Activated naive CD4-positive, alpha-beta T cell treated with anti-CD3 and anti-CD28 coated beads, Interleukin-2, amount 50 U/mL, for 72 hours (primary cell): ENCODE measurements around the gene GNPTG. TPM values are rescaled to one million over a fixed set of nuclear protein-coding genes. Genes with fewer than 3 reads are reported as not detected.

Source experiments
- ATAC-seq, 2 donors: fragments of 150-1000 bp; cut with Tn5 transposase; 2 replicates each; pipeline ENCODE4 v1.10.0; 2021; ENCODE audit warnings: mild to moderate bottlenecking in 2 of 2, moderate library complexity in 2 of 2
- DNase-seq, 2 donors: peaks; one replicate each; pipeline ENCODE4 v3.0.0; 2021 to 2022; ENCODE audit warnings: low spot score in 2 of 2
- H3K27ac Mint-ChIP-seq, 2 donors: one replicate each; pipeline ENCODE4 v1.8.0; 2022; ENCODE audit warnings: mild to moderate bottlenecking in 2 of 2, mixed read lengths in 2 of 2
- H3K36me3 Mint-ChIP-seq, 2 donors: one replicate each; pipeline ENCODE4 v1.8.0; 2022; ENCODE audit warnings: mixed read lengths in 2 of 2
- H3K9me3 Mint-ChIP-seq, 2 donors: one replicate each; pipeline ENCODE4 v1.8.0; 2022; ENCODE audit warnings: mixed read lengths in 2 of 2
- total RNA-seq, 2 donors: library from RNA; stranded (reverse); gene quantifications; one replicate each; pipeline ENCODE4 v1.2.3, GENCODE V29; 2022

Gene GNPTG
- total RNA-seq, 2 donors from 2014 or later = 21.7 to 25.4 TPM

DNA sequence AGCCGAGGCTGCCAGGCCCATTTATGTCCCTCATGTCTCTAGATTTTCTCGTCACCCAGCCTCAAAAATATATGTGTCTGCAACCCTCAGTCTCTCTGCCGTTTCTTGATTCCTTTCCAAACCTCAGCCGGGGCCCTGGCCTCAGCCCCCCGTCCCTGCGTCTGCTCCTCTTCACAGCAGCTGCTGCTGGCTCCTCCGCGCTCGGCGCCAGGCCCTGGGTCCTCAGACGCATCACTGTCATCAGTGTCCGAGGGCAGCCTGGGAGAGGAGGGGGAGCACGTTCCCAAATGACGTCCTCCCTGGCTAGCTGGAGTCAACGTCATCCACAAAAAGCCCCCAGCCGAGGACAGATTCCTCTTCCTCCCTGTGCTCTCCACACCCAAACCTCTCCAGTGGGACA is 2.4 kb upstream of the GNPTG start:
- Mint-ChIP-seq H3K27ac (peak overlapping the region in 1 of 2 donors; percentile 85), H3K36me3 (no peaks in the 10 kb centered on the region), H3K9me3 (no peaks in the 10 kb centered on the region)
- DNase-seq = no peak
- ATAC-seq = no peak

DNA sequence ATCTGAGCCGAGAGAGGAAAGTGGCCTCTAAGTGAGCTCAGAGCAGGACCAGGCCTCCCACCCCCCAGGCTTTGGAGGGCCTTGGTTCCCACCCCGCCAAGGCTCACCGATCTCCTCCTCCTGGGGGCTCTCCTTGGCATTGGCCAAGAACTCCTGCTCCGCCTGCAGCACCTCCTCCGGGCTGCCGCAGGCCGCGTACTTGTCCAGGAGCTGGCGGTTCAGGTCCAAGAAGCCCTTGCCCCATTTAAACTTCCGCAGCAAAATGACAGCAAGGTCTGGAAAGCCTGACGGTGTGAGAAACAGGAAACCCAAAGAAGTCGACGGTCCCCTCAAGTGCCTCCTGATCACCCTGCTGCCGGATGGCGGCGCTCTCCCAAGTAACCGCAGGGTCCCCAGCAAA is 1.8 kb upstream of the GNPTG start:
- ATAC-seq = no peak
- DNase-seq = no peak
- Mint-ChIP-seq H3K36me3 (no peaks in the 10 kb centered on the region), H3K27ac (peak overlapping the region; percentile 85 to 93), H3K9me3 (no peaks in the 10 kb centered on the region)

DNA sequence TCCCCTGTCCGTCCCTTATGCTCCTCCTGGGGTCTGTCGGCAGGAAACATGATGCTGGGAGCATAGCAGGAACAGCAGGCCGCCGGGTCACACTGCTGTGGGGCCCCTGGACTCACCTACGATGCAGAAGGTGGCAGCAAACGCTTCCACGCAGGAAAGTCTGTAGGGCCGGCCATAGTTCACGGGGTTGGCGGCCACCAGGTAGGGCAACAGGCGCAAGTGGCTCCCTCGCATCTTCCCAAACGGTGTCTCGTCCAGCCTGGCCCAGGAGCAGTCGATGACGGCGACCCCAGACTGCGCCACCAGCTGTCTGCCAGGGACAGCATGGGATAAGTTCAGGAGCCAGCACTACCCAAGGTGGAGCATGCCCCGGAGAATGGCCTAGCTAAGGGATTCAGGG is 1.0 kb upstream of the GNPTG start:
- ATAC-seq = no peak
- Mint-ChIP-seq H3K9me3 (no peaks in the 10 kb centered on the region), H3K27ac (peak overlapping the region; percentile 85 to 93), H3K36me3 (no peaks in the 10 kb centered on the region)
- no peak for DNase-seq

DNA sequence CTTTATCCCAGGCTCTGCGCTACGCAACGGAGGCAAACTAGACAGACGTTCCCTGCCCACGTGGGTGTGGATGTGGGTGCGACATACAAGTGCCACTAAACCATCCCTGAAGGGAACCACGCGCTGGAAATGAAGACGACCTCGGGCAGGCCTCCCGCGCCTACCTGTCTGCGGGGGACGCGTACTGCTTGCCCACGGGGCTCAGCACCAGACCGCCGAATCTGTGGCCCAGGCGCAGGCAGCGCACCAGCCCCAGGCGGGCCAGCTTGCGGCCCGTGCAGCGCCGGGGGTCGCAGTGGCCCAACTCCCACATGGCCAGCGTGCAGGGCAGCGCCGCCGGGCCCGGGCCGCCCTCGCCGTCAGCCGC is 533 bp upstream of the GNPTG start:
- Mint-ChIP-seq H3K9me3 (no peaks in the 10 kb centered on the region), H3K27ac (peak overlapping the region; percentile 85 to 93), H3K36me3 (no peaks in the 10 kb centered on the region)
- ATAC-seq (peak; percentile 23 to 27), DNase-seq (no peak)

DNA sequence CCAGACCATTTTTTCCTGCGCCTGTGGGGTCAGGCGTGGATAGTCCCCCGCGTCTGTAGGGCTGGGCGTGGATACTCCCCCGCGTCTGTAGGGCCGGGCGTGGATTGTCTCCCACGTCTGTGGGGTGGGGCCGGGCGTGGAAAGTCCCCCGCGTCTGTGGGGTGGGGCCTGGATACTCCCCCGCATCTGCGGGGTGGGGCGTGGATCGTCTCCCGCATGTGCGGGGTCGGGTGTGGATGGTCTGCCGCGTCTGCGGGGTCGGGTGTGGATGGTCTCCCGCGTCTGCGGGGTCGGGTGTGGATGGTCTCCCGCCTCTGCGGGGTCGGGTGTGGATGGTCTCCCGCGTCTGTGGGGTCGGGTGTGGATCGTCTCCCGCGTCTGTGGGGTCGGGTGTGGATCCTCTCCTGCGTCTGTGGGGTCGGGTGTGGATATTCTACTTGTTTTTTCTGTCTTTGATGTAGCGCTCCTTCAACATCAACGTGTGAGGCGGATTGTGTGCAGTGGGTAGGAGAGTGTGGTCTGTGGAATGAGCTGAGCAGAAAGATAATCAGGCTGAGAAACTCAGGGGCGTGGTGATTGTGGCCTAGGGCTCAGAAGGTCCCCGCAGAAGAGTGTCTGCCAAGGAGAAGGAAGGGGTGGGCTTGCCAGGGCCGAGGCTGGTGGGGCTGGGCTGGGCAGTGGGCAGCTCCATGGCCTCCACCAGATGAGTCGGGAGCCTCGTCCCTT is 3.2 kb downstream of the GNPTG start:
- Mint-ChIP-seq H3K36me3 (no peaks in the 10 kb centered on the region), H3K9me3 (no peaks in the 10 kb centered on the region), H3K27ac (peak overlapping the region; percentile 67 to 81)
- ATAC-seq (no peak), DNase-seq (no peak)

DNA sequence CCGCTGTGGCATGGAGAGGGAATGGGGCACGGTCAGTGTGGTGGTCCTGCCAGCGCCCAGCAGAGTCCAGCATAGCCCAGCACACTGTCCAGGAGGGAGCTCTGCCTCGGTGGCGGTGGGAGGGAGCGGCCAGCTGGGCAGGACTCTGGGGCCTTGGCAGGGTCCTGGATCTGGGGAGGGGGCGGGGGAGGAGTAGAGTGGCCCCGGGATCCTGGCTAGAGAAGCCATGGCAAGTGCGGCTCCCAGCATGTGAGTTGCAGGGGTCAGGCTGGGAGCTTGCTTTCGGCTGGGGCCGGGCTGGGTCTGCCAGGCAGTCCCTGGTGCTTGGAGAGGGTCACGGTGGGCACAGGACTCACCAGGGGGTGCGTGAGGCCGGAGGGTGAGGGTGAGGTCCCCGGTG is 3.9 kb downstream of the GNPTG start:
- no peaks in the 10 kb centered on the region for H3K36me3 Mint-ChIP-seq
- H3K27ac Mint-ChIP-seq = peak overlapping the region; percentile 67 to 81
- DNase-seq (no peak), ATAC-seq (no peak)
- H3K9me3 Mint-ChIP-seq = no peaks in the 10 kb centered on the region

DNA sequence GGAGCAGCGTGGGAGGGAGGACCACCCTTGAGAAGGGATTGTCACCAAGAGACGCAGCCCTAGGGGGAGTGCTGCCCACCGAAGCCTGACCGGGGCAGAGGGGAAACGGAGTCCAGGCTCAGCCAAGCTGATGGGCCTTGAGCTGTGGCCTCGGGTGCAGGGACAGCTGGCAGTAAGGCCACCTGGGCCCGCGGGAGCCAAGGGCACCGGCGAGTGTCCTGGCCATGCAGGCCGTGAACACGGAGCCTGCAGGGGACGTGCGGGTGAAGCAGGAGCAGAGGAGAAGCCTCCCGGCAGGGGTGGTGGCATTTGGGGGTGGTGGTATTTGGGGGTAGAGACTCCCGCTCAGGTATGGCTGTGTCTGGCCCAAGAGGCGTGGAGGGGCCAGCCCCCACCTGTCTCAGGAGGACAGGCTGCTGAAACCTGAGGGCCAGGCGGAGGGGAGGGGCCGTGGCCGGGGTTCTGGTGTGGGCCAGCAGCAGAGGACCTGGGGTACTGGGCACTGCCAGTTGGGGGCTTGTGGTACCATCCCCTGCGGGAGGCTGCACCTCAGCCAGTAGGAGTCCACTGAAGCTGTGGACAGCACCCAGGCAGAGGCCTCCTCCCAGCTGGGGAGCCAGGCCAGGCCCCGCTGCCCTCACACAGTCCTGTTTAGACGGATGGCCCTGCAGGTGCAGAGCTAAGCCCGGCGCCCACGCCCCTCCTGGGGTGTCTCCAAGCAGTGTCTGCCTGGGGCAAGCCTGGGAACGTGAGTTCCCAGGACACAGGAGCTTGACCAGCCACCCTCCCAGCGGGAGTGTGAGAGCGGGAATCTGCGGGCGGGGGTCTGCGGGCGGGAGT is 4.5 kb downstream of the GNPTG start:
- no peaks in the 10 kb centered on the region for H3K36me3 Mint-ChIP-seq
- ATAC-seq = no peak
- DNase-seq = no peak
- H3K9me3 Mint-ChIP-seq = no peaks in the 10 kb centered on the region
- peak overlapping the region; percentile 44 to 67 for H3K27ac Mint-ChIP-seq

DNA sequence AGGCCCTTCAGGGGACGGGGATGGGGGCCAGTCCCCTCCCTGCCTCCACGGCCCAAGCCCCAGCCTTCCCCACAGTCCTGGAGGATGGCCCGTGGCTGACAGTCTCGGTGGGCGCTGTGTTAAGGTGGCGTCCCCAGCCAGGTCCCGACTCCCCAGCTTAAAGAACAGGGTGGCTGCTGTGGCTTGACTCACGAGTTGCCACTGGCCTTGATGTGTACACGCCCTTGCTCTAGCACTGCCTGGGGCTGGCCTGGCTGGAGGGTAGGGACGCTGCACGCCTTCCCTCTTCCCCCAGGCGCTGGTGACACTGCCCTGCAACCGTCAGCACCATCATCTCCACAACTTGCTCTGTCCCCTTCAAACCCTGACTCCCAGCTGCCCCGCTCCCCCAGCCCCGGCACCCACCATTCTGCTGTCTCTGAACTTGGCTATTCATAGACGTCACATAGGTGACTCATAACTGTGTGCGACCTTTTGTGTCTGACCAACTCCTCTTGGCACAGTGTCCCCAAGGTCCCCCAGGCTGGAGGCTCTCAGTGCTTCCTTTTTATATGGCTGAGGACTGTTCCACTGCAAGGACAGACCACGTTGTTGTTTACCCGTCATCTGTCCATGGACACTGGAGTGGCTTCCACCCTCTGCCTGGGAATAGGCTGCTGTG is 6.3 kb downstream of the GNPTG start:
- no peak overlapping the region for H3K27ac Mint-ChIP-seq

DNA sequence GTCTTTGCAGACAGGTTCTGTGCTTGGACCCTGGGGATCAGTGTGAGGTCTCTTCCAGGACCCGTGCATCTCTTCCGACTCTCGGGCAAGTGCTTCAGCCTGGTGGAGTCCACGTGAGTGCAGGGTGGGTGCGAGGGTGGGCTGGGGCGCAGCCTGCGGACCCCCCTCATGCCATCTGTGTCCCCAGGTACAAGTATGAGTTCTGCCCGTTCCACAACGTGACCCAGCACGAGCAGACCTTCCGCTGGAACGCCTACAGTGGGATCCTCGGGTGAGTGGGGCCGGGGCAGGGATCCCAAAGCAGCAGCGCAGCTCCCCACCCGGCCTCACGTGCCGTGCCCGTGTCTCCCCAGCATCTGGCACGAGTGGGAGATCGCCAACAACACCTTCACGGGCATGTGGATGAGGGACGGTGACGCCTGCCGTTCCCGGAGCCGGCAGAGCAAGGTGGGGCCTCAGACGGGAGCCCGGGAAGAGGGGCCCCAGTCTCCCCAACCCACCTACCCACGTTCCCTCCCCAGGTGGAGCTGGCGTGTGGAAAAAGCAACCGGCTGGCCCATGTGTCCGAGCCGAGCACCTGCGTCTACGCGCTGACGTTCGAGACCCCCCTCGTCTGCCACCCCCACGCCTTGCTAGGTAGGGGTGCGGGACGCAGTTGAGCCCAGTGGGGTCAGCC is 10.1 kb downstream of the GNPTG start:
- Mint-ChIP-seq H3K9me3 (no peaks in the 10 kb centered on the region), H3K36me3 (peaks cover 0 to 4% of the 10 kb centered on the region in 2 donors), H3K27ac (no peak overlapping the region)
- no peak for ATAC-seq
- DNase-seq = no peak

More for the DNA sequence above, 6.3 kb downstream of the GNPTG start:
- no peaks in the 10 kb centered on the region for H3K36me3 Mint-ChIP-seq
- no peaks in the 10 kb centered on the region for H3K9me3 Mint-ChIP-seq
- ATAC-seq (peak; percentile 17 to 77), DNase-seq (no peak)

DNA sequence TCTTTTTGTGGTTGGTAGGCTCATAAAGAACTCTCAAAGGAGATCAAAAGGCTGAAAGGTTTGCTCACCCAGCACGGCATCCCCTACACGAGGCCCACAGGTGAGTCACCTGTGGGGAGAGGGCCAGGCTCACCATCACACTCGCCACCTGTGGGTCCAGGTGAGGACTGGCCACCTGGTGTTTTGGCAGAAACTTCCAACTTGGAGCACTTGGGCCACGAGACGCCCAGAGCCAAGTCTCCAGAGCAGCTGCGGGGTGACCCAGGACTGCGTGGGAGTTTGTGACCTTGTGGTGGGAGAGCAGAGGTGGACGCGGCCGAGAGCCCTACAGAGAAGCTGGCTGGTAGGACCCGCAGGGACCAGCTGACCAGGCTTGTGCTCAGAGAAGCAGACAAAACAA is 11.1 kb downstream of the GNPTG start:
- ATAC-seq = no peak
- no peaks in the 10 kb centered on the region for H3K9me3 Mint-ChIP-seq

DNA sequence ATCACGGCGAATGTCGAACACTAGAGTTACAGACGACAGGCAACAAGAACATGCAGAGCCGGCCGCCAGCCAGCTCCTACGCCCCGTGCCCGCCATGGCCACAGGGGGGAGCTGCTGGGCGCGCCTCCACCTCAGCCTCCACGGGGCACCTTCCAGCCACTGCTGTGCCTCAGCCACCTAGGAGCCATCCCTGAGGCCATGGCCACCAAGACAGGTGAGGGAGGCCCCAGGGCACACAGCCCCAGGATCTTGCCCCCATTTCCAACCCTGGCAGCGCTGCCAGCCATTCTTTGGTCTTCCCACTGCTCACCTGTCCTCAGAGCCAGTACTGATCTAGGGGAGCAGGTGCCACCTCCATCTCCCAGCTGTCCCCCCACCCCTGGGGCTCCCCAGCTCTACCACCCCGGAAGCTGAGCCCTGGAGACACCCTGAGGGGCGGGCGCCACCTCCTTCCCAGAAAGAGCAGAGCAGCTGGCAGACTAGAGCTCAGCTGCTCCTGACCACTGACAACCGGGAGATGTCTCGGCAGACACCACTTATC is 11.8 kb downstream of the GNPTG start:
- DNase-seq (peak; percentile 75 to 84), ATAC-seq (peak; percentile 91 to 92)
- peaks cover 0 to 4% of the 10 kb centered on the region in 2 donors for H3K36me3 Mint-ChIP-seq
- no peak overlapping the region for H3K27ac Mint-ChIP-seq
- H3K9me3 Mint-ChIP-seq = no peaks in the 10 kb centered on the region

More for the DNA sequence above, 11.1 kb downstream of the GNPTG start:
- DNase-seq = no peak
- Mint-ChIP-seq H3K27ac (no peak overlapping the region), H3K36me3 (peaks cover 0 to 4% of the 10 kb centered on the region in 2 donors)

DNA sequence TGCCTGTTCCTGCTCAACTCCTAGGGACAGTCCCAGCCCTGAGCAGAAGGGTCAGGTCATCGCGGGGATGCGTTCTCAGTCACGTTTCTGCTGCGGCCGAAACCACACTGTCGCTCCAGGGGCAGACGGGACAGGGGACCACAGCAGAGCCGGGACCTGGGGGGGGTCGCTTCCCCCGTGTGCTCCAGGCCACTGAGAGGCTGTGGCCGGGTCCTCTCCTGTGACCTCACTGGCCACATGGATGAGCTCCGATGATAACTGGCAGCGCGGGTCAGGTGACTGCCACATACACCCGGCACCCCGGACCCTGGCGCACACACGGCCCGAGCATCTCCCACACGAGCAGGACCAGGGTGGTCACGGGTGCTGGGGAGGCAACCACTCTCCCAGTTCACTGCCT is 12.8 kb downstream of the GNPTG start:
- H3K36me3 Mint-ChIP-seq = peaks cover 0 to 4% of the 10 kb centered on the region in 2 donors
- ATAC-seq (no peak), DNase-seq (no peak)
- H3K9me3 Mint-ChIP-seq = no peaks in the 10 kb centered on the region
- H3K27ac Mint-ChIP-seq = no peak overlapping the region

DNA sequence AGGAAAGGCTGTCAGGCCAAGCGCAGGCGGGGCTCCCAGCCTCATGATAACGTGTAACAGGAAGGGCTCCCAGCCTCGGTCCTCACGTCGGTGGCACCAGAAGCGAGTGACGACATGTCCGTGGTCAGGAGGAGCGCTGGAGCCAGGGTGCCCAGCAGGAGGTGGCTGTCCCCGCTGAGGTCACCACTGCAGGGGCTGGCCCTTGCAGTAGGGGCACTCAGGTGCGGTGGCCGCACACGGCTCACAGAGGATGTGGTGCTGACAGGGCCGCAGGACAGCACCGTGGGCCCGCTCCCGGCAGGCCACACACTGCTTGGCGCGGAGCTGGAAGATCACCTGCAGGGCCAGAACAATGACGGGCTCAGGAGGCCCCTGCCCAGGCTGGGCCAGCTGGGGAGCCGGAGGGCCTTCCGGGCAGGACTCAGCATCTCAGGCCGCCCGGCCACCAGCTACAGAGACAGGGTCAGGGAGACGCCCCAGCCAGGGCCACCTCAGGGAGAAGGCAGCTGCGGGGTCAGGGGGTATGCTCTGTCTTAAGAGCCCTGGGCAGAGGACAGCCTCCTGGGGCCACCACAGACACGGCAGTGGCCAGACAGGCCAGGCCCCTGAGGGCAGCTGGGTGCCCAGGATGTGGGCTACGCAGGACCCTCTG is 14.5 kb downstream of the GNPTG start:
- Mint-ChIP-seq H3K36me3 (peaks cover 0 to 4% of the 10 kb centered on the region in 2 donors), H3K9me3 (no peaks in the 10 kb centered on the region), H3K27ac (peak overlapping the region; percentile 61 to 68)
- no peak for DNase-seq
- no peak for ATAC-seq

DNA sequence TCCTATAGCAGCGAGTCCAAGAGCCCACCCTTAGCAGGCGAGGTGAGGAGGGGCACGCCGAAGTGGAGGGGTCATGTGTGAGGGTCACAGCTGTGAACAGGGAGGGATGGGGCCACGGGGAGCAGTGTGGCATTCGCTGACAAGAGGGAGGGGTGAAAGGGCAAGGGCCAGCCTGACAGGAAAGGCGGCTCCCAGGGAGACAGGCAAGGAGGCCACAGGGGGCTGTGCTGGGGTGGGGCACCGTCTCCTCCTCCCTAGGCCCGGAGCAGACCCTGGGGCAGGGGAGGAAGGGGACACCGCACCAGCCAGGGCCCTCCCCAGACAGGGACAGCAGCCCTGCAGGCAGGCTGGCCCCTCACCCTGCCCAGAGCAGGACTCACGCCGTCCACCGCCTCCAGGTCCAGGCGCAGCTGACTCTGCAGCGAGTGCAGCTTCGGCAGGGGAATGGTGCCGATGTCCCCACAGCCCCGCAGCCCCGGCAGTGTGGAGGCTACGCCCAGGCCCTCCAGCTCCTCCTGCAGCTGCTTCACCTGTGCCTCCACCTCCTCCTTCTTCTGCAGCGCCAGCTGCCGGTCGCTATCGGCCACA is 15.1 kb downstream of the GNPTG start:
- H3K27ac Mint-ChIP-seq = peak overlapping the region in 1 of 2 donors; percentile 61
- no peak for DNase-seq
- no peaks in the 10 kb centered on the region for H3K9me3 Mint-ChIP-seq
- H3K36me3 Mint-ChIP-seq = peaks cover 0 to 4% of the 10 kb centered on the region in 2 donors
- no peak for ATAC-seq

DNA sequence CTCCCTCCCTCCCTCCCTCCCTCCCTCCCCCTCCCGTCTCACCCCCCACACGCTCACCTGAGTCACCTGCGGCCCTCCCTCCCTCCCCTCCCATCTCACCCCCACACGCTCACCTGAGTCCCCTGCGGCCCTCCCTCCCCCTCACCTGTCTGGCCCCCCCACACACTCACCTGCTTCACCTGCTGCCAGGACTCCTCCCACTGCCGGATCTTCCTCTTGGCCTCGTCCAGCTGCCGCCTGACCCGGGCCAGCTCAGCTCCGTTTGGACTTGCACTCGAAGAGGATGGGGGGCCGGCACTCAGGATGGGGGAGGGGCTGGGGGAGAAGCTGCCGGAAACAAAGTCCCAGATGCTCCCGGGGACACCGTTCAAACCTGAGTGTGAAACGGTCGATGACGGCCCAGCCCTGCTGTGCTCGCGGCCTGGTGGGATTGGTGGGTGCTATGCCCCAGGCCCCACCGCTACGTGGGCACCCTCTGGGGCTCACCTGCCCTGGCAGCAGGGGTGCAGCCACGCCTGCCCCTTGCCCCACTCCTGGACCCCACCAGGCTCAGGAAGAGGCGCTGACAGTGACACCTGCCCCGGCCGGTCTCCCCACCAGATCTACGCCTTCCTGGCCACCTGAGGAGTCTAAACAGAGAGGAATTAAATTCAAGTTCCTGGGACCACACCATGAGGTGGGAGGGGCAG is 15.9 kb downstream of the GNPTG start:
- Mint-ChIP-seq H3K9me3 (no peaks in the 10 kb centered on the region), H3K36me3 (peaks cover 0 to 4% of the 10 kb centered on the region in 2 donors), H3K27ac (no peak overlapping the region)
- DNase-seq (no peak), ATAC-seq (no peak)
